HG02943 (cell line): Measurements from ENCODE around the gene BNC1.
"Not testable (repeated sequence)": the region's sequence is repeated elsewhere in the genome, so short reads cannot be mapped to it uniquely, and the experiment has no call there.

ENCODE experiments used
- ATAC-seq: cut with Tn5 transposase; IDR thresholded peaks from one replicate; pipeline ENCODE4 v1.9.1; 2021; ENCODE audit warnings: mild to moderate bottlenecking, low read depth, moderate library complexity; ENCODE audit not compliant: unreplicated experiment

Gene BNC1

GRCh38 chr15:83295417-83295816, 11.0 kb upstream of the BNC1 start:
- no peak for ATAC-seq

- ATAC-seq = no peak
Observed at GRCh38 chr15:83293201-83293600, 8.7 kb upstream of the BNC1 start.

DNA sequence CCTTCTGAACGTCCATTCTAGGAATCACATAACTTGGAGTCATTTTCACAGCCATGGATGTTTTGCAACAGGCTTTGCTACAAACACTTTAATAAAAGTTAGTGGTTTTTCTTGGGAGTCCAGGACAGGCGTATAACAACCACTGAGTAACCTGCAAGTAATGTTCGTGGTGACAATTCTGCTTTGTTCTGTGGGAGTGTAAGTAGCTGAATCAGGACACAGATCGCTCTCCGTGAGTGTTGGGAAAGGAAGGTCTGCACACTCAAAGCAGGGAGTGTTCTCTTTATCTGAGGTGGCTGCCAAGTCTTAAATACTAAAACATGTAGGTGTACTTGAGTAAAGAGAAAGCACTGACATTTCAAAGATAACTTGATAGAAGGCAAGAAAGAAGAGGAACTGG, 7.9 kb upstream of the BNC1 start:
- ATAC-seq = no peak

- no peak for ATAC-seq
Observed at GRCh38 chr15:83290236-83290635, 5.8 kb upstream of the BNC1 start.

GRCh38 chr15:83289160-83289559, 4.7 kb upstream of the BNC1 start:
- ATAC-seq = no peak

DNA sequence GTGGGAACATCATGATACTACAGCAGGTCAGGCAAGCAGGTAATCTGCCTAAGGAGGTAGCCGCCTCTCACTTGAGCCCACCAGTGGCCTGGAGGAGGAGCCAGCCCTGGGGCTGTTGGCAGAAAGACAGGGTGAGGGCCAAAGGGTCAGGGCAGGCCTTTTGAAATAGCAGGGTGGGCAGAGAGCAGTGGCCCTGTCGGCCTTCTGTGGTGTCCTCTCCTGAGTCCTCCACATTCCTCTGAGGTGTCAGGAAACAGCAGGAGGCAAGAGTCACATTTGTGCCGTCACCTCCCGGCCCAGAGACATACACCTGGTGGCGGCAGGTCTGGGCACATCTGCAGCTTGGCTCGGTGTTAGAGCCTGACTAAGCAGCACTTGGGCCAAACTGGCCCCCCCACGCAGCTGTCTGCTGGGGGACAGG, 3.9 kb upstream of the BNC1 start:
- ATAC-seq = no peak

GRCh38 chr15:83287541-83288027, 3.1 kb upstream of the BNC1 start:
- ATAC-seq = no peak

- no peak for ATAC-seq
Observed at GRCh38 chr15:83285979-83286553, 1.6 kb upstream of the BNC1 start.

GRCh38 chr15:83285284-83285978, 967 bp upstream of the BNC1 start:
- ATAC-seq = no peak

GRCh38 chr15:83283813-83284558, 478 bp downstream of the BNC1 start:
- ATAC-seq = no peak

DNA sequence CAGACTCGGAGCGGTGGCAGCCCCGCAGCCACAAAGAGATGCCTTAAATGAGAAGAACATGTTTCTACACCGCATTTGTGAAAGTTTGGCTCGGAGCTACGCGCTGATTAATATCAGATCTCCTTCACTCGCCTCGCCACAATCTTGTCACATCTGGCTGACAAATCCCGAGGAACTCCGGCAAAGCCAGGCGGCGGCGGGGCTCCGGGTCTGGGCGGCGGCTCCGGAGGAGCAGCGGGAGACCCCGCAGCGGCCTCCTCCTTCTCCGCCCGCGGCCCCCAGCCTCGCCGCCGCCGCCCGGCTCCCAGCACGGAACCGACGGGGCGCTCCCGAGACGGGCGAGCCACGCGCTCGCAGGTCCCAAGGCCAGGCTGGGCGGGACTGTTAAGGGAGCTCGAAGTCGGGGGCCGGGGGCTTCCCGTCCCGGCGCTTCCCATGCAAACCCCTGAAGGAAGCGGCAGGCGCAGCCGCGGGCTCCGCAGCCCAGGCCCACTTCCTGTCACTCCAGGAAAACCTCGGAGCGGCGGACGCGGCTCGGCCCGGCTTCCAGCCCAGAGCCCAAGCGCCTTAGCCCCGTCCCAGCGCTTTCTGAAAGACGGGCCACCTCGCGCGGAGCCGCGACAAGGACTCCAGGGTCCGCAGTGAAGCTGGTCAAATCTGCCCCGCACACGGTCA, 1.2 kb downstream of the BNC1 start:
- ATAC-seq = no peak

- ATAC-seq = no peak
Observed at GRCh38 chr15:83282776-83283137, 1.7 kb downstream of the BNC1 start.

DNA sequence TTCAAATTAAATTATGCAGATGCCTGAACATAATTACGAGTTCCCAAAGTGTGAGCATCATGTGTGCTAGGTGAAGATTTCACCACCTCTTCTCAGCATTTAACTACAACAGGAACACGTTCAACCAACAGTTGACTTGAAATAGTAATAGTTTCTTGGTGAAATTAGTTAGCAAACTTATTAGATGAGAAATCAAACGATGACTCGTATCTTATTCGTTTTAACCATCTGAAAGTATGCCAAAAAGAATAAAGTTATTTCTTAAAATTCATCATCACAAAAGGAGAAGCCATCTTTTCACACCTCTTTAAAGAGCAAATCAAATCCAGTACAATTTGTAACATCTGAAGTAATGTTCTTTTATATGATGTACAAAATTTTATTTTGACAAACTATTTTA, 2.3 kb downstream of the BNC1 start:
- ATAC-seq = no peak

GRCh38 chr15:83278191-83278590, 6.3 kb downstream of the BNC1 start:
- no peak for ATAC-seq

GRCh38 chr15:83276661-83277060, 7.8 kb downstream of the BNC1 start:
- no peak for ATAC-seq

GRCh38 chr15:83275412-83275811, 9.1 kb downstream of the BNC1 start:
- ATAC-seq = no peak

DNA sequence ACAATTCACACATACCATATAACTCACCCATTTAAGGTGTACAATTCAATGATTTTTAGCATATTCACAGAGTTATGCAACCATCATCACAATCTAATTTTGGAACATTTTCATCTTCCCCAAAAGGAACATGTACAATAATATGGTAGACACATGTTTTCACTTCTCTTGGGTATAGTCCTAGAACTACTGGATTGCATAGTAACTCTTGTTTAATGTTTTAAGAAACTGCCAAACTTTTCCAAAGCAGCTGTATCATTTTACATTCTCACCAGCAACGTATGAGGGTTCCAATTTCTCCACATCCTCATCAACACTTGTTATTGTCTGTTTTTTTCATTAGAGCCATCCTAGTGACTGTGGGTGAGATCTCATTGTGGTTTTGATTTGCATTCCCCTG, 14.3 kb downstream of the BNC1 start:
- no peak for ATAC-seq

DNA sequence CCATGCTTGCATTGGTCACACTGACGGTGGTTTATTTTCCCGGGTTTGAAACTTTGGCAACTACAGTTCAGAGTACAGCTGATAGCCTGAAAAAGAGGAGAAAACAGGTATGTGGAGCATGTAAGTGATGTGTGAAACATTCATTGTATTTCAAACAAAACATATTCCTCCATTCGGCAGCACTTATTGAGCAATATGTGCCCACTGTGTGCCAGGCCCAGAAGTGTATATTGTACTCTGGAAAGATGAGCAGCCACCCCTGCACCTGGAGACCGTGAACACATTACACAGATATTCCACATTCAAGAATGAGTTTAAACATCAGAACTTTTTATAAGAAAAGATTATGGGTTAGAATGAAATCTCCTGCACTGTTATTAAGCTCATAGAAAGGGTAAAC, 16.3 kb downstream of the BNC1 start:
- ATAC-seq = no peak

DNA sequence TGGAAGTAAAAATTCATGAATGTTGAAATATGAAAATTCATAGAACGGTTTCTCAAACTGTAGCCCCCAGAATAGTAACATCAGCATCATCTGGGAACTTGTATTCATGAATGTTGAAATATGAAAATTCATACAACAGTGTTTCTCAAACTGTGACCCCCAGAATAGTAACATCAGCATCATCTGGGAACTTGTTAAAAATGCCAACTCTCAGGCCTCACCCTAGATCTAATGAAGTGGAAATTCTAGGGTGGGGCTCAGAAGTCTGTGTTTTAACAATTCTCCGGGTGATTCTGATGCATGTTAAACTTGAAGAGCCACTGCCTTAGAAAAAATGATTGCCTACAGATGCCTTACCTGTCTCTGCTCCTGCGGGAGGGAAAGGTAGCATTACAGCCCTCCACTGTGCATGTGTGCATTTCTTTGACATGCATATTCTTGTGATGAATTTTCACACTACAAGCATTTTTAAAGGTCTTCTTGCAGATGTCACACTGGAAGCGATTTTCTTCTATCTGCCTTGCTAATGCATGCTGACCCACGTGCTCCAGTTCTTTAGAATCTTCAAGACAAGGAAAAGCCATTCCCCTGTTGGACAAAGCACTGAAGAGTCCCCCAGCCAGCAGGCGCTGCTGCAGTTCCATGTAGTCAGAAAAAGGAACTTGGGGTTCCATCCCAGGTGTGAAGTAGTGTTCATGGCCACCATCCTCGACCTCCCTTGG, 21.7 kb downstream of the BNC1 start:
- ATAC-seq = no peak

- ATAC-seq = not testable (repeated sequence)
Observed at GRCh38 chr15:83262181-83262580, 22.3 kb downstream of the BNC1 start.

DNA sequence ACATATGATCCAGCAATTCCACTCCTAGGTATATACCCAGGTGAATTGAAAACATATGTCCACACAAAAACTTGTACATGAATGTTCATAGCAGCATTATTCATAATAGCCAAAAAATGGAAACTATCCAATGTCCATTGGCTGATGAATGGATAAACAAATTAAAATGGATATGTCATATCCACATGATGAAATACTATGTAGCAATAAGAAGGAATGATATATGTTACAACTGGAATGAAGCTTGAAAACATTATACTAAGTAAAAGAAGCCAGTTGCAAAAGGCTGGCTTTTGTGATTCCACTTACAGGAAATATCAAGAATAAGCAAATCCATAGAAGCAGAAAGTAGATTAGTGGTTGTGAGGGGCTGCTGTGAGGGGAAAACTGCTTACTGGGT, 33.7 kb downstream of the BNC1 start:
- ATAC-seq = no peak
